GM10847 (cell line): ENCODE data around the gene GLB1L2.

Experiments used
- POLR2A ChIP-seq: IDR thresholded peaks from 2 replicates; pipeline ENCODE4 v1.6.1; 2011; ENCODE audit not compliant: insufficient read length; ENCODE audit errors: extremely low read depth

GLB1L2 gene

DNA sequence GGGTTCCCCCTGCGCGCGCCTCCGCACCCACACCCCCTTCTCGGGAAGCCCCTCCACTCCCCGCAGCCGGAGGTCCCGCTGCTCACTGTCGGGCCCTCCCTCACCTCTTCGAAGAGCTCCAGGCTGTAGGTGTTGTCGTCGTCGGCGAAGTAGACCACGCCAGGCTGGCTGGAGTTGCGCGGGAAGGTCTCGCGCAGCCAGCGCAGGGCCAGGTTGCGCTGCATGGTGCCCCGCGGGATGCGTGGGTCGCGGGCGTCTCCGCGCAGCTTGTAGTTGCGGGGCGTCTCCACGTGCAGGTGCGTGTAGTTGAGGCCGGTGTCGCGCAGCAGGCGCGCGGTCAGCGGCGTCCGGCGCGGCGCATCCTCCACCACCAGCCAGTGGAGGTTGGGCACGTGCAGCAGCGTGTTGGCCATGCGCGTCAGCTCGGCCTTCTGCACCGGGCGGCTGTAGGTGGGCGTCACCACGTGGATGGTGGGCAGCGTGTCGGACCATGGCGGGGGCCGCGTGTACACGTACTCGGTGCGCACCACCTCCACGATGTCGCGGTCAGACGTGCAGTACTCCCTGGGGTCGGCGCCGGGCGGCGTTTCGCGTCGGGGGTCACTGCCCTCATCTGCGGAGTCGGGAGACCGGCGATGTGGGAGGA is 51.9 kb downstream of the GLB1L2 start:
- no peak for TF ChIP-seq POLR2A

- TF ChIP-seq POLR2A, result no peak
Measured at GRCh38 chr11:134384406-134384805, 52.6 kb downstream of the GLB1L2 start.

DNA sequence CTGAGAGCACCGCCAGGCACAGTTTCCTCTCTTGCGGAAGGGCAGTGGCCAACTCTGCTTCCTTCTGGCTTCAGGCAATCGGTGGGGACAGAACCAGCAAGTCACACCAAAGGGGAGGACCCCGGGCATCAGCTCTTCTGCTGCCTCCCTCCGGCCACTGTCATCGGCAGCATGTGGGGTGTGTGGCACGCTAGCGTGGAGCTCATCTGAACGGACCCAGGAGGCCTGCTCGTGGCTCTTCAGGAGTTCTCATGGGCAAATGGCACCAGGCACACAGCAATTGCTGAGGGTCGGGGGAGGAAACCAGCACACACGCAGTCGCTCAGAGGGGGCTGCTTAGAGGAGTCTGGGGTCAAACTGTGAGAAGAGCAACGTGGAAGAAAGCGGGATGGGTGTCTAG is 53.4 kb downstream of the GLB1L2 start:
- no peak for TF ChIP-seq POLR2A

- no peak for TF ChIP-seq POLR2A
Measured at GRCh38 chr11:134385774-134386565, 54.2 kb downstream of the GLB1L2 start.

GRCh38 chr11:134386945-134387344 is 55.2 kb downstream of the GLB1L2 start:
- TF ChIP-seq POLR2A, result no peak

DNA sequence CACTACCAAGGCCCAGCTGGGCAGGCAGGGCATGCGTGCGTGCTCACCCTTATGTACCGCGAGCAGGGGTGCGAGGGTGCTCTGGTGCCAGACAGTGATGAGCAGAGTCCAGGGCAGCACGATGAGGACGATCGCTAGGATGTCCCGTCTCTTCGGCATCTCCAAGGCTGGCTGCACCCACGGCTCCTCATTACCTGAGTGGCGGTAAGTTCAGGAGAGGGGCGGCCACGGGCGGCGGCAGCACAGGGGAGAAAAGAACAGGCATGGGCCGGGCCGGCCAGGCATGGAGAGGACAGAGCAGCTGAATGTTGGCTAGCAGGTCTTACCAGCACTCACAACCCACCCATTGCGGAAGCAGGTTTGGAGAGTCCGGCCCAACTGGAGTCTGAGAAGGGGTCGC is 55.7 kb downstream of the GLB1L2 start:
- TF ChIP-seq POLR2A, result no peak

GRCh38 chr11:134388590-134388989 is 56.8 kb downstream of the GLB1L2 start:
- no peak for TF ChIP-seq POLR2A

DNA sequence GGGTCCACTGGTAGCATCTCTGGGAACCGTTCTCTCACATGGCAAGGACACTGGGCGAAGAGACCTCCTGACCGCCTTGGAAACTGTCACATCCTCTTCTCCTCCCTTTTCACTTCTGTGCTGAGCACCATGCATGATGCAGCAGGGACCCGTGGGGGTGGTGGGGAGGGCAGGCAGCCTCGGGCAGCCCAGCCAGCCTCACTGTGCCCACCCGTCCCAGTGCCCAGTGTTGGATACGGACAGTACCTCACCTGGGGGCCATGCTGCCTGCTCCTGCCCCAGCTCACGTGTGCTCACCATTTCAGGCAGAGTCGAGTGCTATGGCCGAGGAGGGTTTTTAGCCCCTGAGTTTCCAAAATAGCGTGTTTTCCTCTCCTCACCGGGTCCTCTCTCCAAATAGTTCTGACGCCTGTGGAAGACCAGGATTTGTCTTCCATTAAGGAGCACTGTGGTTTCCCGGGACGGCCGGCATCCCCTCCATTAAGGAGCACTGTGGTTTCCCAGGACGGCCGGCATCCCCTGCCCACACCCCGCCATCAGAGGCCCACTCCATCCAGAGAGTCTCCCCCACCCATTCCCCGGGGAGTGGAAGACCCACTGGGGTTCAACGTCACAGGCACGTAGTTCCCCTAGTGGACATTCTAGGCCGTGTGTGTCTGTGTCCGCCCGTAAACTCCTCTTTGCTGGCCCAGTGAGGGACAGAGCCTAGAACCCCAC is 57.8 kb downstream of the GLB1L2 start:
- no peak for TF ChIP-seq POLR2A

GRCh38 chr11:134390706-134391569 is 59.1 kb downstream of the GLB1L2 start:
- no peak for TF ChIP-seq POLR2A

GRCh38 chr11:134391656-134392055 is 59.9 kb downstream of the GLB1L2 start:
- no peak for TF ChIP-seq POLR2A

- no peak for TF ChIP-seq POLR2A
Measured at GRCh38 chr11:134392953-134393615, 61.3 kb downstream of the GLB1L2 start.

GRCh38 chr11:134393638-134394037 is 61.9 kb downstream of the GLB1L2 start:
- TF ChIP-seq POLR2A, result no peak

DNA sequence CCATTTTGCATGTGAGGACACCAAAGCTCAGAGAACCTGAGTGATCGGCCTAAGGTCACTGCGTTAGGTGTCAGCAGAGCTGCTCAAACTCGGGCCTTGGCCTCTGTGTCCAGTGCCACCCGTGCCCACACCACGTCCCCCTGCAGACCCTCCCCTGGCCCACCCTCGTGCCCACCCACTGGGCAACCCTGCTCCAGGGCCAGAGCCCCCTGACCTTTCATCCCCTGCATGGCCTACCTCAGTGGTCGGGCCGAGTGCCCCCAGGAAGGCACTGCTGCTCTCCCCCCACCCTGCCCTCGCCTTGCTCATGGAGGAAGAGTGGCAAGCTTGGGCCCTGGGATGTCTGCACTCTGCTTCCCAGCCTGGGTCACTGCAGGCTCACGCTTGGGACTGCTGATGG is 62.5 kb downstream of the GLB1L2 start:
- TF ChIP-seq POLR2A, result no peak

GRCh38 chr11:134395002-134395401 is 63.2 kb downstream of the GLB1L2 start:
- TF ChIP-seq POLR2A, result no peak
